H1 (cell line): ENCODE data around the gene RNF8. TPM values are rescaled to one million over a fixed set of nuclear protein-coding genes. Genes with fewer than 3 reads are reported as not detected.

ENCODE experiments used
- CTCF ChIA-PET: fragments of 300-600 bp; sonication (Branson Sonifier 250); formaldehyde crosslinking; loops from one replicate; lab custom pipeline; 2021; ENCODE audit not compliant: partially characterized antibody; lab: Charles Lee
- POLR2A ChIA-PET: fragments of 300-600 bp; sonication (Branson Sonifier 250); formaldehyde crosslinking; loops from one replicate; lab custom pipeline; 2021; ENCODE audit warnings: inconsistent platforms; ENCODE audit not compliant: partially characterized antibody; lab: Charles Lee
- DNase-seq, 2 experiments: peaks; one replicate each; pipeline versions ENCODE4 v3.0.0 to v3.0.0-alpha.2; 2010 to 2022; ENCODE audit warnings: low spot score in 2 of 2, low read depth in 1 of 2, mixed read lengths in 1 of 2
- FAIRE-seq: peaks from 2 replicates; lab custom pipeline; 2011; peaks lifted over from hg19 to GRCh38; lab: Jason Lieb, UNC
- H2AFZ ChIP-seq: 2 replicates; pipeline ENCODE4 v1.8.1; 2012; ENCODE audit warnings: low read length, inconsistent platforms
- H2AK5ac ChIP-seq: 2 replicates; pipeline ENCODE4 v1.6.1; 2013; ENCODE audit warnings: low read depth, low read length
- H2BK120ac ChIP-seq: replicated peaks from 2 replicates; pipeline ENCODE3; 2013; ENCODE audit warnings: low read depth, low read length, inconsistent platforms
- H2BK12ac ChIP-seq: 2 replicates; pipeline ENCODE4 v1.6.1; 2013; ENCODE audit warnings: low read depth, low read length
- H2BK15ac ChIP-seq: 2 replicates; pipeline ENCODE4 v1.6.1; 2013; ENCODE audit warnings: low read length
- H2BK20ac ChIP-seq: 2 replicates; pipeline ENCODE4 v1.6.1; 2013; ENCODE audit warnings: low read length
- H2BK5ac ChIP-seq: 2 replicates; pipeline ENCODE4 v1.6.1; 2013; ENCODE audit warnings: low read depth, low read length
- H3K14ac ChIP-seq: 2 replicates; pipeline ENCODE4 v1.6.1; 2013; ENCODE audit warnings: inconsistent platforms; ENCODE audit not compliant: insufficient read length
- H3K18ac ChIP-seq: 2 replicates; pipeline ENCODE4 v1.6.1; 2013; ENCODE audit warnings: low read length; ENCODE audit errors: extremely low read depth
- H3K23ac ChIP-seq: 2 replicates; pipeline ENCODE4 v1.6.1; 2013; ENCODE audit warnings: inconsistent platforms; ENCODE audit not compliant: insufficient read length
- H3K23me2 ChIP-seq: 2 replicates; pipeline ENCODE4 v1.6.1; 2013; ENCODE audit warnings: low read depth, low read length
- H3K27ac ChIP-seq: 2 replicates; pipeline ENCODE4 v1.6.1; 2011; ENCODE audit warnings: low read depth, low read length, inconsistent platforms
- H3K27me3 ChIP-seq, 4 experiments: replicated peaks in 1 of 4; 1 replicate in 1 of 4; 2 replicates in 3 of 4; pipeline versions ENCODE4 v1.6.1 to v1.8.1; 2011 to 2013; ENCODE audit warnings: low read length in 3 of 4, mild to moderate bottlenecking in 3 of 4, inconsistent platforms in 2 of 4, mixed read lengths in 2 of 4, moderate library complexity in 1 of 4; ENCODE audit not compliant: control insufficient read depth in 3 of 4, insufficient read depth in 3 of 4; ENCODE audit errors: extremely low read depth in 1 of 4
- H3K36me3 ChIP-seq, 4 experiments: 2 replicates each; pipeline versions ENCODE4 v1.6.1 to v1.8.1; 2011 to 2013; ENCODE audit warnings: mild to moderate bottlenecking in 4 of 4, low read length in 3 of 4, moderate library complexity in 2 of 4, control low read depth in 1 of 4, inconsistent platforms in 1 of 4; ENCODE audit not compliant: insufficient read depth in 4 of 4, control insufficient read depth in 2 of 4
- H3K4ac ChIP-seq: replicated peaks from 2 replicates; pipeline ENCODE3; 2013; ENCODE audit warnings: low read length, low read depth, mixed read lengths, inconsistent platforms; ENCODE audit not compliant: insufficient read length
- H3K4me1 ChIP-seq, 4 experiments: replicated peaks in 1 of 4; 1 replicate in 1 of 4; 2 replicates in 3 of 4; pipeline versions ENCODE4 v1.6.1 to v1.8.1; 2011 to 2013; ENCODE audit warnings: low read length in 3 of 4, inconsistent platforms in 2 of 4, mixed read lengths in 1 of 4; ENCODE audit not compliant: insufficient read depth in 4 of 4, control insufficient read depth in 3 of 4
- H3K4me2 ChIP-seq, 2 experiments: 2 replicates each; pipeline versions ENCODE4 v1.6.1 to v1.8.1; 2011 to 2013; ENCODE audit warnings: low read depth in 2 of 2, low read length in 2 of 2, control low read depth in 1 of 2, inconsistent platforms in 1 of 2, mild to moderate bottlenecking in 1 of 2; ENCODE audit not compliant: insufficient read depth in 1 of 2
- H3K4me3 ChIP-seq, 4 experiments: fragments of 200-600, 300-600 bp in 1 of 4; sonication (generic), shearing (Covaris generic), sonication (Bioruptor Twin) in 1 of 4; 2 replicates each; pipeline versions ENCODE4 v1.5.1 to v1.8.1; 2011 to 2016; ENCODE audit warnings: low read length in 4 of 4, low read depth in 3 of 4, control low read depth in 2 of 4, inconsistent platforms in 2 of 4, mild to moderate bottlenecking in 2 of 4, mixed read lengths in 1 of 4, moderate library complexity in 1 of 4; ENCODE audit not compliant: insufficient read depth in 2 of 4; ENCODE audit errors: extremely low read depth in 1 of 4
- H3K56ac ChIP-seq: replicated peaks from 2 replicates; pipeline ENCODE3; 2013; ENCODE audit warnings: low read depth, mild to moderate bottlenecking, mixed read lengths, low read length, inconsistent platforms; ENCODE audit not compliant: insufficient read length
- H3K79me1 ChIP-seq: 2 replicates; pipeline ENCODE4 v1.6.1; 2013; ENCODE audit warnings: low read depth, low read length, control low read depth
- H3K79me2 ChIP-seq, 2 experiments: 2 replicates each; pipeline versions ENCODE4 v1.6.1 to v1.8.1; 2012 to 2013; ENCODE audit warnings: low read length in 2 of 2, mild to moderate bottlenecking in 2 of 2, inconsistent platforms in 1 of 2; ENCODE audit not compliant: insufficient read depth in 2 of 2, control insufficient read depth in 1 of 2
- H3K9ac ChIP-seq, 4 experiments: replicated peaks in 1 of 4; 1 replicate in 1 of 4; 2 replicates in 3 of 4; pipeline versions ENCODE4 v1.6.1 to v1.8.1; 2011 to 2013; ENCODE audit warnings: low read depth in 3 of 4, low read length in 3 of 4, control low read depth in 2 of 4, mild to moderate bottlenecking in 2 of 4, moderate library complexity in 2 of 4, inconsistent platforms in 1 of 4; ENCODE audit errors: extremely low read depth in 1 of 4
- H3K9me3 ChIP-seq, 2 experiments: 2 replicates each; pipeline versions ENCODE4 v1.6.1 to v1.8.1; 2012 to 2013; ENCODE audit warnings: mild to moderate bottlenecking in 2 of 2, moderate library complexity in 2 of 2, control low read depth in 1 of 2, inconsistent platforms in 1 of 2, low read depth in 1 of 2, low read length in 1 of 2, mixed read lengths in 1 of 2; ENCODE audit not compliant: insufficient read depth in 2 of 2
- H4K20me1 ChIP-seq, 2 experiments: replicated peaks in 1 of 2; 2 replicates each; pipeline versions ENCODE3 to v1.8.1; 2011 to 2013; ENCODE audit warnings: inconsistent platforms in 2 of 2, low read length in 2 of 2, mild to moderate bottlenecking in 1 of 2; ENCODE audit not compliant: insufficient read depth in 2 of 2, control insufficient read depth in 1 of 2
- H4K5ac ChIP-seq: 2 replicates; pipeline ENCODE4 v1.6.1; 2013; ENCODE audit warnings: low read length, low read depth, mixed read lengths, inconsistent platforms; ENCODE audit not compliant: insufficient read length
- H4K8ac ChIP-seq: 2 replicates; pipeline ENCODE4 v1.8.0; 2013; ENCODE audit warnings: mild to moderate bottlenecking, moderate library complexity, low read length, inconsistent platforms; ENCODE audit not compliant: insufficient read depth; ENCODE audit errors: extremely low read depth
- H4K91ac ChIP-seq: replicated peaks from 2 replicates; pipeline ENCODE3; 2013; ENCODE audit warnings: low read length, mixed read lengths, inconsistent platforms; ENCODE audit not compliant: insufficient read length
- ASH2L ChIP-seq: fragments of 200-600, 300-600 bp; sonication (generic); IDR thresholded peaks from one replicate; pipeline ENCODE4 v1.7.1; 2017; ENCODE audit warnings: low read length
- CEBPB ChIP-seq: IDR thresholded peaks from 2 replicates; pipeline ENCODE4 v1.6.1; 2012; ENCODE audit warnings: low read depth, low read length
- CTBP2 ChIP-seq: IDR thresholded peaks from 2 replicates; pipeline ENCODE4 v1.7.0; 2011; ENCODE audit warnings: borderline replicate concordance, mild to moderate bottlenecking, moderate library complexity, mixed read lengths, low read length; ENCODE audit not compliant: insufficient read depth, insufficient read length
- HDAC2 ChIP-seq, 2 experiments: fragments of 300-600 bp in 1 of 2; sonication (generic) in 1 of 2; IDR thresholded peaks; 2 replicates each; pipeline ENCODE4 v1.6.1; 2011 to 2012; ENCODE audit warnings: low read depth in 2 of 2, low read length in 2 of 2, mild to moderate bottlenecking in 2 of 2, moderate library complexity in 2 of 2, borderline replicate concordance in 1 of 2, inconsistent platforms in 1 of 2
- JUND ChIP-seq: IDR thresholded peaks from 2 replicates; pipeline ENCODE4 v1.6.1; 2011; ENCODE audit warnings: mild to moderate bottlenecking, improper control_type of control experiment, low read length
- KDM4A ChIP-seq: IDR thresholded peaks from one replicate; pipeline ENCODE4 v1.7.1; 2012; ENCODE audit warnings: low read depth, mild to moderate bottlenecking, moderate library complexity, low read length, inconsistent platforms; ENCODE audit not compliant: severe bottlenecking
- KDM5A ChIP-seq: fragments of 200-600 bp; IDR thresholded peaks from 2 replicates; pipeline ENCODE4 v1.7.1; 2012; ENCODE audit warnings: mild to moderate bottlenecking, low read length, inconsistent platforms, mixed read lengths
- POLR2A ChIP-seq, 2 experiments: IDR thresholded peaks; 1 replicate in 1 of 2; 2 replicates in 1 of 2; pipeline ENCODE4 v1.6.1; 2011; ENCODE audit warnings: low read depth in 2 of 2, low read length in 2 of 2, mild to moderate bottlenecking in 2 of 2; ENCODE audit errors: control extremely low read depth in 1 of 2
- RBBP5 ChIP-seq: IDR thresholded peaks from 2 replicates; pipeline ENCODE4 v1.7.1; 2012; ENCODE audit warnings: low read depth, mild to moderate bottlenecking, inconsistent platforms, low read length, moderate library complexity, borderline replicate concordance
- RNF2 ChIP-seq: fragments of 200-900, 300-1000 bp; sonication (generic); IDR thresholded peaks from 2 replicates; pipeline ENCODE4 v1.7.1; 2016; ENCODE audit warnings: borderline replicate concordance, low read depth, mild to moderate bottlenecking, antibody characterized with exemption, low read length; ENCODE audit not compliant: poor library complexity, severe bottlenecking; ENCODE audit errors: missing control alignments
- SIX5 ChIP-seq: IDR thresholded peaks from 2 replicates; pipeline ENCODE4 v1.6.1; 2011; ENCODE audit warnings: mild to moderate bottlenecking, low read depth, low read length
- SUZ12 ChIP-seq: fragments of 200-600 bp; sonication (generic); IDR thresholded peaks from 2 replicates; pipeline ENCODE4 v1.6.1; 2012; ENCODE audit warnings: mild to moderate bottlenecking, inconsistent platforms, low read length, moderate library complexity, mixed read lengths
- TEAD4 ChIP-seq: IDR thresholded peaks from 2 replicates; pipeline ENCODE4 v1.6.1; 2012; ENCODE audit warnings: low read depth, low read length, inconsistent platforms, mixed read lengths
- WGBS, 2 experiments: shearing (Covaris generic) in 1 of 2; methylation state at CpG; one replicate each; pipeline versions ENCODE4 v1.1.6 to v1.1.7; 2013 to 2015; ENCODE audit warnings: low lambda C conversion rate in 2 of 2, mixed read lengths in 2 of 2, inconsistent platforms in 1 of 2, low coverage in 1 of 2, missing lambda C conversion rate in 1 of 2; ENCODE audit not compliant: insufficient replicate concordance in 2 of 2, insufficient coverage in 1 of 2, insufficient read length in 1 of 2; ENCODE audit errors: extremely low coverage in 1 of 2, missing lambda C conversion rate in 1 of 2; 5-methylcytosine and 5-hydroxymethylcytosine counted together
- polyA plus RNA-seq, 7 experiments: library from polyadenylated mRNA; depleted of rRNA in 3 of 7; stranded (reverse) in 5 of 7; unstranded in 2 of 7; fragments of >200 nt in 5 of 7; fragments of 200-250 nt in 2 of 7; gene quantifications; 1 replicate in 5 of 7; 2 replicates in 1 of 7; 4 replicates in 1 of 7; pipeline versions ENCODE4 v1.2.1 to v1.2.3, GENCODE V29; 2011 to 2013; ENCODE audit warnings: missing spikeins in 2 of 7, mixed read lengths in 2 of 7
- total RNA-seq: library from RNA; stranded (reverse); fragmentation: NEBNext Ultra II Directional; extraction: Animal tissue kit (Norgen Biotek cat#: 25700); gene quantifications from 2 replicates; pipeline ENCODE4 v1.2.1, GENCODE V29; 2021

The RNF8 gene
- total and polyA plus RNA-seq, 2 of the 8 experiments (the other 6 are each of a cell fraction or from before 2014, with no cell fraction given) = 20.3 to 44.7 TPM

DNA sequence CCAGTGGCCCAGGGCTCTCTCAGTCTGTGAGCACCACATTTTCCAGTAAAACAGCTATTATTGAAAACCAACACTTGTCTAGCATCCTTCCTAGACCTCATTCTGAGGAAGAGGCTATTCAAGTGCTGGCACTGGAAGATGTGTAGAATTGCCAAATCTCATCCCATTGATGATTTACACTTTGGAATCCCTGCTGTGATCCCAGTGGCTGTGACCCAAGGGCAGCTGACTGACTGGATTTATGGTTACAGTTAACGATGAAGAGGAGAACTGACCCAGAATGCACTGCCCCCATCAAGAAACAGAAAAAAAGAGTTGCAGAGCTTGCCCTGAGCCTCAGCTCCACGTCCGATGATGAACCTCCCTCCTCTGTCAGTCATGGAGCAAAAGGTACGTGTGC is 81.6 kb downstream of the RNF8 start:
- no peak overlapping the region for H2BK15ac ChIP-seq
- H3K79me1 ChIP-seq = peaks cover 8% of the 10 kb centered on the region
- POLR2A ChIA-PET = interaction anchor here (1.1 kb wide), 1 partner anchor 37 kb away, joined by 3 read pairs; no protein-coding TSS in a partner anchor
- H3K23ac ChIP-seq = no peak overlapping the region
- H3K18ac ChIP-seq = no peak overlapping the region
- H4K91ac ChIP-seq = no peak overlapping the region
- no peaks in the 10 kb centered on the region for H3K9me3 ChIP-seq
- no peak overlapping the region for H3K14ac ChIP-seq
- H3K79me2 ChIP-seq = peaks cover 0 to 25% of the 10 kb centered on the region in 2 experiments; a peak in 2 of 4 replicates
- FAIRE-seq (no peak), DNase-seq (no peak)
- H4K20me1 ChIP-seq = no peaks in the 10 kb centered on the region
- H2BK5ac ChIP-seq = no peak overlapping the region
- H3K4me1 ChIP-seq = peaks cover 0 to 12% (median 3%) of the 10 kb centered on the region in 4 experiments; a peak in 4 of 7 replicates
- TF ChIP-seq KDM4A (no peak), SIX5 (no peak), JUND (no peak), ASH2L (no peak), CTBP2 (no peak), CEBPB (no peak), RNF2 (no peak), SUZ12 (no peak), KDM5A (no peak), HDAC2 (IDR thresholded peaks at IDR 0.05; ENCODE audit: borderline replicate concordance in 1 of 2, low read depth in 2 of 2, low read length in 2 of 2) (no peak), POLR2A (IDR thresholded peaks at IDR 0.05; ENCODE audit: control extremely low read depth in 1 of 2, low read depth in 2 of 2, low read length in 2 of 2) (no peak), RBBP5 (no peak), TEAD4 (no peak)
- TF ChIP-seq, all 59 proteins: peak for 0
- H2AK5ac ChIP-seq = no peak overlapping the region
- no peak overlapping the region for H4K8ac ChIP-seq
- no peak overlapping the region for H3K56ac ChIP-seq
- no peak overlapping the region for H3K4ac ChIP-seq
- H3K4me3 ChIP-seq = no peak overlapping the region
- no peak overlapping the region for H2BK20ac ChIP-seq
- H3K9ac ChIP-seq = no peak overlapping the region
- CTCF ChIA-PET = interaction anchor here (0.6 to 3.1 kb wide), 7 partner anchors 16 to 258 kb away, joined by 3 to 10 read pairs (median 3); no protein-coding TSS in a partner anchor
- H3K23me2 ChIP-seq = peaks cover 11% of the 10 kb centered on the region
- no peak overlapping the region for H3K27ac ChIP-seq
- H2AFZ ChIP-seq = no peak overlapping the region
- H3K27me3 ChIP-seq = no peaks in the 10 kb centered on the region
- peaks cover 7 to 23% (median 9%) of the 10 kb centered on the region in 4 experiments; a peak in 5 of 8 replicates for H3K36me3 ChIP-seq
- H2BK12ac ChIP-seq = no peak overlapping the region
- no peak overlapping the region for H2BK120ac ChIP-seq
- 88% methylated on average over 4 of the region's 4 CpGs; no CpG with 5 or more reads in 1 of the 2 experiments for WGBS, 2 experiments
- no peak overlapping the region for H3K4me2 ChIP-seq
- no peak overlapping the region for H4K5ac ChIP-seq
